HK-2 (cell line): ENCODE results near the gene NR1D2.
"Not testable (repeated sequence)": the region's sequence is repeated elsewhere in the genome, so short reads cannot be mapped to it uniquely, and the experiment has no call there.

Source experiments
- DNase-seq: peaks from one replicate; pipeline ENCODE4 v3.0.0-alpha.2; 2018; ENCODE audit not compliant: unreplicated experiment

The NR1D2 gene

DNA sequence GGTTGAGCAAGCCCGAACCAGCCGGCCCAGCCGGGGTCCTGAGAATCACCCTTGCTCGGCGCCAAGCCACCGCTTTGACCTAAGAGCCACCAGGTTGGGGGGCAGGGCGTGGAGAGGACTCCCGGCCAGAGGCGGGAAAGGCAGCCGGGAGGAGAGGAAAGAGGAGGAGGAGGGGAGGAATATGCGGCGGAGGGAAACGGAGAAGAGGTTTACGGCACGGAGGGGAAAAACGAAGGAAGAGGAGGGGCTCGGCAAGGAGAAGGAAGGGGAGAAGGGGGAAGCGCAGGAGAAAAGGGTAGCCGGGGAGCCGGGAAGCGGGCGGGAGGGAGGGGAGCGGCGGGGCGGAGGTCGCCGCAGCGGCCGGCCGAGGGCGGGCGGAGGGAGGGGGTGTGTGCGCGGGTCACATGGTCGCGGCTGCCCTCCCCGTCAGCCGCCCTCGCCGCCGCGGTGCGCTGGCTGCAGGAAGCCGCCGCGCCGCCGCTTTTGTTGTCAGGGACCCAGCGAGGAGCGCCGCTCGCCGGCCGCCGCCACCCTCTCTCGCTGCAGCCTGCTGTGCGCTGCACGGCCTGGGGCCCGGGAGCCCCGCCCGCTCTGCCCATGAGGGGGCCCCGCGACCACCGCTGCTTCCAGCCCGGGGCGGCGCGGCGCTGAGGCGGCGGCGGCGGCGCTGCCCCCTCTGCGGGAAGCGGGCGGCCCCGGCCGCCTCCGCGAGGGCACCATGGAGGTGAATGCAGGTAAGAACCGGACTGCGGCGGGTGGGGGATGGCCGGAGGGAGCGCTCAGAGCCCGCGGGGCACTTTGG, at the start of gene NR1D2:
TSS of gene NR1D2 (plus strand) at position 426 of the 802 bp plus-strand sequence. CDS start at position 719, 293 bp downstream.
- DNase-seq, result peak; percentile 76

- no peak for DNase-seq
These were observed 44.3 kb upstream of the NR1D2 start for GRCh38 chr3:23900744-23901143.

DNA sequence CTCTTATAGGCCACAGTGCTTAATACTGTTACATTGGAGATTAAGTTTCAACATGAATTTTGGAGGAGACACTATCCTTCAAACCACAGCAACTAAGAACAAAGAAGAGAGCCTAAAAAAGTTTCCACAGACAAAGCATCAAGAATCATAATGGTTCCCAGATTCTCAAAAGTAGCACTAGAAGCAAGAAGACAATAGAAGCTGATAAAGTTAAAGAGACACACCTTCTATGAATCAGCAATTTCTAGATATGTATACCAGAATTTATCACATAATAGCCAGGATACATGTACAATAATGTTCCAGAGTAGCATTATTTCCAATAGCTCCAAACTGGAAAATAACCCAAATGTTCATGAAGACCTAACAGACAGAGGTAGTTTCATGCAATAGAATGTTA, 40.5 kb upstream of the NR1D2 start:
- no peak for DNase-seq

- no peak for DNase-seq
These were observed 35.7 kb upstream of the NR1D2 start for GRCh38 chr3:23909341-23909740.

- DNase-seq, result no peak
These were observed 33.7 kb upstream of the NR1D2 start for GRCh38 chr3:23911397-23911796.

GRCh38 chr3:23912335-23912734, 32.8 kb upstream of the NR1D2 start:
- not testable (repeated sequence) for DNase-seq

- no peak for DNase-seq
These were observed 31.9 kb upstream of the NR1D2 start for GRCh38 chr3:23913182-23913581.

GRCh38 chr3:23913873-23914743, 31.0 kb upstream of the NR1D2 start:
- no peak for DNase-seq

- no peak for DNase-seq
These were observed 29.5 kb upstream of the NR1D2 start for GRCh38 chr3:23915537-23916108.

DNA sequence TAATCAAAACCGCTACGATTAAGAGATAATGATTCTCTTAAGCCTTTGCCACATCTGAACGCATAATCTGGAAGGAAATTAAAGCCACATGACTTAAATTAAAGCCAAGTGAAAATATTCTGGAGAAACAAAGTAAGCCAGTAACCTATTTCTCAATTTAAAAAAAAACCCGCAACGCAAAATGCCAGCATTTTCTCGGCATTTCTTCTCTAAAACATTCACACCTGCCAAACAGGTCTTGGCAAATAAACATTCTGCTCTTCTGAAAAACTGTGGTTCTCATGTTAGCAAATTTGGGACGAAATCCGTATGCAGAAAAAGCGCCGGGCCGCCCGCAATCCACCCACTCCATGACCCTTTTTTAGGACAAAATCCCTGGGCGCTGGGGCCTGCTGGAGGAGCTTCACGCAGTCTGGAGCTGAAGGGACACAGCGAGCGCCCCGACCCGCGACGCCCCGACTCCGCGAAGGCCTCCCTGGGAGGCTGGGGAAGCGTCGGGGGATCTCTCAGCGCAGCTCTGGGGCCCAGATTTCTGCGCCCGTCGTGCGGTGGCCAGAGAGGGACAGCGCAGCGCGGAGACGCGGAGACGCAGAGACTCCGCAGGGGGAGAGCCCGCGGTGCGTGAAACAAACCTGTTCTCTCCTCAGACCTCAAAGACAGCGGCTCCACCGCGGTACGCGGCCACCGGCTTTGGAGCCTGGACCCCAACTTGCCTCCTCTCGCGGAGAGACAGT, 28.8 kb upstream of the NR1D2 start:
- no peak for DNase-seq

GRCh38 chr3:23916886-23917678, 28.0 kb upstream of the NR1D2 start, which contains the start of the genes NKIRAS1 and RPL15:
TSS of gene NKIRAS1 (minus strand) at chr3:23916990. CDS start at chr3:23910904, 6,086 bp downstream.
TSS of gene RPL15 (plus strand) at chr3:23917132. CDS start at chr3:23917860, 728 bp downstream.
- DNase-seq, result peak; percentile 93

DNA sequence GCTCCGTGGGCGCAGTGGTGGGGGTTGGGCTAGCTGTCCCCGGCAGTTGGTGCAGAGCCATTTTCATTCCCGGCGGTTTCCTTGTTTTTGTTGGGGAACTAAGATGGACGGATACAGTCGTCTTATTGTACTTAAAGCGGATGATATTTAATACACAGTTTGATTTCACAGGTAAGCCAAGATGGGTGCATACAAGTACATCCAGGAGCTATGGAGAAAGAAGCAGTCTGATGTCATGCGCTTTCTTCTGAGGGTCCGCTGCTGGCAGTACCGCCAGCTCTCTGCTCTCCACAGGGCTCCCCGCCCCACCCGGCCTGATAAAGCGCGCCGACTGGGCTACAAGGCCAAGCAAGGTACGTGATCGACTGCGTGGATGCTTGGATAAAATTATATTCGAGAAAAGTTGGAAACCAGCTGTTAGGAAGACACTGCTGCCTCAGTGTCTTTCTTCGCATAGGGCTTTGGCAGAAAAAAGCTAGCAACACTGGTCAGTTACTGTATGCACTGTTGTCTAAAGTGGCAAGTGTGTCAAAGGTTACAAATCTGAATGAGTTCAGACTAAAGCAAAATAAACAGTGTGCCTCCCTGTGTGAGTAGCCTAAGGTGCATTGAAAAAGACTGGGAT, 27.3 kb upstream of the NR1D2 start:
- not testable (repeated sequence) for DNase-seq

- not testable (repeated sequence) for DNase-seq
These were observed 26.8 kb upstream of the NR1D2 start for GRCh38 chr3:23918331-23918730.

GRCh38 chr3:23919628-23920027, 25.5 kb upstream of the NR1D2 start:
- DNase-seq, result no peak

GRCh38 chr3:23920151-23920655, 24.9 kb upstream of the NR1D2 start:
- no peak for DNase-seq

- DNase-seq, result no peak
These were observed 24.0 kb upstream of the NR1D2 start for GRCh38 chr3:23921052-23921511.

DNA sequence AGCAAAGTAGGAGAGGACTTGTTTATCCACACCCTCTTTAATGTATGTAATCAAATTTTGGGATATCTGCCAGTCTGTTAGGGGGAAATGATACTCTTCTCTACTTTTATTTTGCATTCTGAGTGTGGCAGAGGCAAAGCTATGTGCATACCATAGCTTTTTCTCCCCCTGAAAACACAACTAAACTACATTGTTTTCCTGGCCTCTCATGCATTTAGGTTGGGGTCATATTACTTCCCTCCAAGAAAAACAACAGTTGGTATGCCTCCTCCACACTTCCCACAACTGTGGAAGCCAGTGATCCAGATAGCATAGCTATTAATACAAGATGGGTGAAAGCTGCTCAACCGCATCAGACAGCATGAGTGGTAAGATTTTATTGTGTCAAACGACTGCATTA, 21.3 kb upstream of the NR1D2 start:
- DNase-seq, result no peak

GRCh38 chr3:23926246-23926645, 18.8 kb upstream of the NR1D2 start:
- no peak for DNase-seq

- DNase-seq, result no peak
These were observed 18.4 kb upstream of the NR1D2 start for GRCh38 chr3:23926736-23927135.

GRCh38 chr3:23928524-23928923, 16.6 kb upstream of the NR1D2 start:
- no peak for DNase-seq
